ENCODE measurements around the gene FRG2. TPM values are rescaled to one million over a fixed set of nuclear protein-coding genes. Genes with fewer than 3 reads are reported as not detected.

FRG2 gene
- total and polyA plus RNA-seq, 2 of the 13 experiments (the other 11 are each of a cell fraction or from before 2014, with no cell fraction given): not detected

DNA sequence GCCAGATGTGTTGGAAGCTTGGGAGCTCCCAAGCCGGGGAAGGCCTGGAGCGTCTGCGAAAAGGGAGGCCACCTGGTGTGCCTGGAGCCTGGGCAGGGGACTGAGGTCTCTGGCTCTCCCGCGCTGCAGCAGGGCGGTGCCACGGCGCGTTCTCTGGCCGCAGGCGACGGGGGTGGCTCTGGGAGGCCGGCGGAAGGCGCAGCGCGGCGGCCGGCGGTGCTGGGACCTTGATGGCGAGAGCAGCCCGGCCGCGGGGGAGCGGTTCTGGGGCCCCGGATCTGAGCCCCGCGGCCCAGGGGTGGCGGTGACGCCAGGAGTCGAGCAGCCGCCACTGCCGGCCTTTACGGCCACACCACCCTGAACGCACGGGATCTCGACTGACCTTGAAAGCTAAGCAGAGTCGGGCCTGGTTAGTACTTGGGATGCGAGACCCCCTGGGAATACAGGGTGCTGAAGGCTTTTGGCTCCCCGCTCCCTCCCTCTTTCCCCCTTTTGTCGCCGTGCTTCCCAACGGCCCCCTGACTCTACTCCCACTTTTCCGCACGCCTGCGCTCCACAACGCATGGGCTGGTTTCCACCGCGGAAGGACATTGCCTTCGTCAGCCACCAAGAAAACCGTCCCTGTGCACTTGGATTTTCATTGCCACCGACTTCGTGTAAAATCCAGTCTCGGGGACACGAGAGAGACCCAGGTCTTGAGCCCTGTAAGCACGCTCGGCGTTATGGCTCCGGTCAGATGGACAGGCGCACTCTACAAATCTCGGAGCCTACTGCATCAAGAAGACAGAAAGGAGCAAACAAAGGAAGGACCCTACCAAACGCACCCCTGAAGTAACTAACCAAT lies 9.5 kb downstream of the FRG2 start (continued):
- TF ChIP-seq ZBTB14 (CRISPR knock-in tag; IDR thresholded peaks at IDR 0.05): no peak
- TF ChIP-seq ZNF296 (CRISPR knock-in tag; conservative IDR thresholded peaks at IDR 0.05): no peak

DNA sequence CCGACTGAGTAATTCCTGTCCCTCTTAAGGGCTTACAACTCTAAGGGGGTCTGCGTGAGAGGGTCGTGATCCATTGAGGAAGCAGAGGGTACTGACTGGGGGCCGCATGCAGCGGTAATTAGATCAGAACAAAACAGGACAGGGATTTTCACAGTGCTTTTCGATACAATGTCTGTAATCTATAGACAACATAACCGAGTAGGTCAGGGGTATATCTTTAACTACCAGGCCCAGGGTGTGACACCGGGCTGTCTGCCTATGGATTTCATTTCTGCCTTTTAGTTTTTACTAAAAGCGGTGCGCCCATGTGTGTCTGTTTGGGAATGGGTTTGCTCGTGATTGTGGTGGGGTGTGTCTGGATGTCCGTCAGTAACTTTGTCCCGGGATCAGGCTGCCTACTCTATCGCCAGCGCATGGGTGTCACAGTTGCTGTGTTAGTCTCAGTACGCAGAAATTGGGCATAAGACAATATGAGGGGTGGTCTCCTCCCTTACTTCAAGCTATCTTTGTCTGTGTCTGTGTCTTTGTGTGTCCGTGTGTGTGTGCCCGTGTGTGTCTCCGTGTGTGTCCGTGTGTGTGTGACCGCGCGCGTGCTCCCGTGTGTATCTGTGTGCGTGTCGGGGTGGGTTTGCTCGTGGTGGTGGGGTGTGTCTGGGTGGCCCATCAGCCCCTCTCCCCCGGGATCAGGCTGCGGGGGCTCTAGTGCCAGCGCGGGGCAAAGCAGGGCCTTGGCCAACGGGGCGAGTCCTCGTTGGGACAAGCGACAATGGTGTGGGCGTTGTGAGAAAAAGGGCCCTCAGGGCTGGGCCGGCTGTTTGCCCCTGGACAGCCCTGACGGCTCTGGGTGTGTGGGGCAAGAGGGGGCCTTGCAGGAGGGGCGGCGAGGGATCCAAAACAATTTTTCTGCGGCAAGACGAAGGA lies 10.4 kb downstream of the FRG2 start:
- 46% methylated on average over 37 of the region's 43 CpGs for WGBS (ENCODE audit: low lambda C conversion rate)
- Histone ChIP-seq H3K4me1 (ENCODE audit: insufficient read depth, low read length) (no peaks in the 10 kb centered on the region), H3K9me3 (ENCODE audit: low read length) (no peaks in the 10 kb centered on the region), H3K4me2 (ENCODE audit: low read depth, low read length) (no peak overlapping the region), H3K9ac (ENCODE audit: insufficient read depth, low read depth, low read length) (no peak overlapping the region), H3K79me2 (ENCODE audit: insufficient read depth, low read length) (no peaks in the 10 kb centered on the region), H3K36me3 (replicated peaks in 1 of 2; ENCODE audit: control insufficient read depth in 1 of 2, insufficient read depth in 2 of 2, low read length in 2 of 2) (no peaks in the 10 kb centered on the region), H3K27me3 (ENCODE audit: control insufficient read depth in 1 of 2, insufficient read depth in 2 of 2, low read length in 2 of 2) (peaks cover 4 to 26% of the 10 kb centered on the region in 2 experiments; a peak in 3 of 5 replicates), H3K27ac (ENCODE audit: extremely low read length, insufficient read depth, low read length) (no peak overlapping the region), H2AFZ (ENCODE audit: low read length) (no peak overlapping the region), H3K4me3 (replicated peaks in 1 of 3; ENCODE audit: insufficient read depth in 1 of 3, low read depth in 2 of 3, low read length in 3 of 3) (no peak overlapping the region), H4K20me1 (ENCODE audit: insufficient read depth, low read length) (no peaks in the 10 kb centered on the region)
- CTCF ChIA-PET (ENCODE audit: low intra/inter-chr PET ratio, low total read pairs): no interaction called here
- intact Hi-C loops (cut with micrococcal nuclease; ENCODE audit: unreplicated experiment) (no loop called here), in situ Hi-C loops (cut with HindIII; ENCODE audit: extremely low pct_ligation_motif_present, low pct_unique_long_range_greater_than_20kb) (no loop called here)
- POLR2A ChIA-PET: no interaction called here
- DNase-seq (ENCODE audit: low spot score) (no peak), FAIRE-seq (no peak), ATAC-seq (no peak)
- BruUV-seq (replicated peaks): no TSS peak
- TF ChIP-seq ZNF101 (CRISPR knock-in tag; IDR thresholded peaks at IDR 0.05; ENCODE audit: borderline replicate concordance, low read depth) (no peak), KLF15 (CRISPR knock-in tag; IDR thresholded peaks at IDR 0.05; ENCODE audit: borderline replicate concordance) (no peak), CCDC6 (CRISPR knock-in tag; IDR thresholded peaks at IDR 0.05) (no peak), ZNF20 (CRISPR knock-in tag; IDR thresholded peaks at IDR 0.05) (no peak), ZBTB37 (CRISPR knock-in tag; IDR thresholded peaks at IDR 0.05) (no peak), ZNF205 (CRISPR knock-in tag; IDR thresholded peaks at IDR 0.05) (no peak), ZSCAN25 (CRISPR knock-in tag; IDR thresholded peaks at IDR 0.05) (no peak), ZFP91 (CRISPR knock-in tag; IDR thresholded peaks at IDR 0.05; ENCODE audit: borderline replicate concordance) (no peak), KAT2B (IDR thresholded peaks at IDR 0.05; ENCODE audit: borderline replicate concordance, low read depth, low read length) (no peak), IKZF1 (IDR thresholded peaks at IDR 0.05) (no peak)

Measured in HepG2 (cell line).